Spleen (tissue), 11 donors: ENCODE results near the gene RALB. TPM values are rescaled to one million over a fixed set of nuclear protein-coding genes. Genes with fewer than 3 reads are reported as not detected.

ENCODE experiments used
- DNase-seq: peaks from one replicate; pipeline ENCODE4 v3.0.0-alpha.2; 2020
- H3K27ac ChIP-seq, 8 donors: fragments of 200-600 bp; sonication (generic) in 7 of 8; 1 replicate in 4 of 8; 2 replicates in 4 of 8; pipeline versions ENCODE4 v1.5.0 to v1.8.0; 2016 to 2021; ENCODE audit warnings: inconsistent platforms in 4 of 8, mild to moderate bottlenecking in 4 of 8, moderate library complexity in 1 of 8
- H3K27me3 ChIP-seq, 7 donors: fragments of 200-600 bp; sonication (generic) in 6 of 7; replicated peaks in 1 of 7; 1 replicate in 4 of 7; 2 replicates in 3 of 7; pipeline versions ENCODE4 v1.5.0 to v1.8.0; 2016 to 2021; ENCODE audit warnings: inconsistent platforms in 3 of 7, mild to moderate bottlenecking in 1 of 7
- H3K36me3 ChIP-seq, 6 donors: fragments of 200-600 bp; sonication (generic) in 5 of 6; 1 replicate in 4 of 6; 2 replicates in 2 of 6; pipeline versions ENCODE4 v1.5.0 to v1.8.0; 2016 to 2021; ENCODE audit warnings: inconsistent platforms in 2 of 6
- H3K4me1 ChIP-seq, 6 donors: fragments of 200-600 bp; sonication (generic) in 5 of 6; 1 replicate in 3 of 6; 2 replicates in 3 of 6; pipeline versions ENCODE4 v1.5.0 to v1.8.0; 2016 to 2021; ENCODE audit warnings: inconsistent platforms in 3 of 6
- H3K4me3 ChIP-seq, 8 donors: fragments of 200-600 bp; sonication (generic) in 7 of 8; 1 replicate in 4 of 8; 2 replicates in 4 of 8; pipeline versions ENCODE4 v1.5.0 to v1.8.0; 2016 to 2021; ENCODE audit warnings: inconsistent platforms in 4 of 8, mild to moderate bottlenecking in 4 of 8, moderate library complexity in 2 of 8
- H3K9me3 ChIP-seq, 8 donors: fragments of 200-600 bp; sonication (generic) in 7 of 8; 1 replicate in 4 of 8; 2 replicates in 4 of 8; pipeline versions ENCODE4 v1.5.0 to v1.8.0; 2016 to 2021; ENCODE audit warnings: inconsistent platforms in 4 of 8
- CTCF ChIP-seq, 11 experiments: fragments of 200-600 bp in 7 of 11; fragments of 450-650 bp in 4 of 11; sonication (generic) in 4 of 11; IDR thresholded peaks in 8 of 11; conservative IDR thresholded peaks in 3 of 11; 1 replicate in 7 of 11; 2 replicates in 4 of 11; pipeline versions ENCODE4 v1.4.0 to v1.8.0; 2016 to 2021; ENCODE audit warnings: antibody characterized with exemption in 11 of 11, inconsistent platforms in 4 of 11, mild to moderate bottlenecking in 1 of 11
- POLR2A ChIP-seq, 3 donors: fragments of 450-650 bp; IDR thresholded peaks; one replicate each; pipeline ENCODE4 v1.5.1; 2017; ENCODE audit warnings: antibody characterized with exemption in 3 of 3, mild to moderate bottlenecking in 1 of 3
- POLR2AphosphoS5 ChIP-seq, 3 donors: sonication (generic); formaldehyde crosslinking; IDR thresholded peaks; one replicate each; pipeline ENCODE4 v1.5.1; 2017; ENCODE audit warnings: antibody characterized with exemption in 3 of 3
- WGBS, 5 donors: extraction: QIAGEN DNeasy Blood & Tissue Kit in 3 of 5; methylation state at CpG; one replicate each; pipeline versions ENCODE4 v1.1.5 to v1.1.7; 2013 to 2018; 5-methylcytosine and 5-hydroxymethylcytosine counted together
- intact Hi-C: fragments of 100-400 bp; cut with DNase I; formaldehyde crosslinking; loops from one replicate; pipeline ENCODE4 v1.15.0; 2023; ENCODE audit warnings: low total_unique reads
- polyA plus RNA-seq, 3 donors: library from polyadenylated mRNA; stranded (reverse); fragments of 200-250 nt; gene quantifications; one replicate each; pipeline ENCODE4 v1.2.1, GENCODE V29; 2013
- small RNA-seq, 4 donors: library from RNA; depleted of rRNA; stranded (forward); fragments of <200 nt; gene quantifications; one replicate each; pipeline ENCODE3, GENCODE V24; 2016
- total RNA-seq, 7 donors: library from RNA; depleted of rRNA in 3 of 7; stranded (reverse); fragments of >200 nt in 3 of 7; fragmentation: NEBNext Ultra II Directional in 4 of 7; extraction: Animal tissue kit (Norgen Biotek cat#: 25700) in 4 of 7; gene quantifications; one replicate each; pipeline versions ENCODE4 v1.1.0 to v1.2.1, GENCODE V29; 2016 to 2021
- donor health status: healthy with polysubstance abuse.
- donor health status: DM: no; HTN: no; CAD: no; lungs with moderate emphysema.
- donor health status: DM: no; HTN: no; CAD: no.
- donor health status: Bipolar disorder and iron deficiency.
- donor health status: healthy.
- donor health status: DM: no; HTN: no; CAD: no.
- donor health status: DM: yes; HTN: yes; CAD: no.

RALB gene
- total and polyA plus RNA-seq, 10 donors: 26.6 to 126 (median 79.5) TPM

DNA sequence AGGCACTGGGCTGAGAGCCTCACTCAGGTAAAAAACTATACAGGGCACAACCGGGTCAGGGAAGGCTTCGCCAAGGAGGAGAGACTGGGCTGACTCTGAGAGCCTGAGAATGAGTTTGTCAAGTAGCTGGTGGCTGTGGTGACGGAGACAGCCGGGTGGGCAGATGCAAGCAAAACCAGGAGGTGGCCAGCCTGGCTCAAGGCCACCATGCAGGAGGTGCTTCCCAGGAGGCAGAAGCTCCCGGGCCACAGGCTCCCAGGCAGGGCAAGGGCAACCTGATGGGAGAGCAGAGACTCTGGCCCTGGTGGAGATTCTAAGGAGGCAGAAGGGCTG, 90.4 kb downstream of the RALB start:
- Histone ChIP-seq H3K4me1 (peaks cover 28 to 75% (median 50%) of the 10 kb centered on the region in 6 donors), H3K27ac (no peak overlapping the region), H3K9me3 (no peaks in the 10 kb centered on the region), H3K27me3 (peaks cover 3 to 98% (median 82%) of the 10 kb centered on the region in 7 donors), H3K36me3 (no peaks in the 10 kb centered on the region), H3K4me3 (peak overlapping the region in 4 of 8 donors; percentile 3 to 80 (median 32))
- DNase-seq: no peak
- WGBS, 5 donors: 23 to 39% (median 28%) methylated on average over 5 of the region's 5 CpGs
- TF ChIP-seq POLR2AphosphoS5 (IDR thresholded peaks at IDR 0.05): no peak
- no peak for TF ChIP-seq POLR2A (IDR thresholded peaks at IDR 0.05)
- TF ChIP-seq CTCF (IDR thresholded peaks at IDR 0.05 in 8 of 11, conservative IDR thresholded peaks at IDR 0.05 in 3 of 11): no peak
- intact Hi-C loops: loop anchor here (5.0 kb wide), 1 partner anchor 334 kb away; no protein-coding TSS in a partner anchor

GRCh38 chr2:120343433-120344105, 90.9 kb downstream of the RALB start:
- WGBS, 5 donors: 4 to 11% (median 4%) methylated on average over 8 to 43 of the region's 43 CpGs
- Histone ChIP-seq H3K27ac (no peak overlapping the region), H3K27me3 (peaks cover 3 to 99% (median 82%) of the 10 kb centered on the region in 7 donors), H3K9me3 (no peaks in the 10 kb centered on the region), H3K4me1 (peaks cover 28 to 72% (median 50%) of the 10 kb centered on the region in 6 donors), H3K4me3 (peak overlapping the region in 5 of 8 donors; percentile 3 to 80 (median 9)), H3K36me3 (no peaks in the 10 kb centered on the region)
- DNase-seq: peak; percentile 94
- TF ChIP-seq CTCF (IDR thresholded peaks at IDR 0.05 in 8 of 11, conservative IDR thresholded peaks at IDR 0.05 in 3 of 11) (peak; percentile 36 to 88 (median 73)), POLR2AphosphoS5 (IDR thresholded peaks at IDR 0.05) (peak in 2 of 3 donors; percentile 29 to 69), POLR2A (IDR thresholded peaks at IDR 0.05) (no peak)
- intact Hi-C loops: loop anchor here (5.0 kb wide), 1 partner anchor 334 kb away; no protein-coding TSS in a partner anchor

Small RNA genes lying within 50 kb of the gene (small RNA-seq; reads per million reads assigned to genes)
- gene MTND4LP14: 0 reads per million in 4 donors

Other genes with a start within 250 kb of the RALB start
- gene EPB41L5, start 239.8 kb upstream of the RALB start, total RNA-seq: 10 to 100 TPM in 2 of 7 donors, 1 to 10 TPM in 5; 7.1 to 10.5 (median 9.6) TPM
- gene EPB41L5, start 239.8 kb upstream of the RALB start, polyA plus RNA-seq: 1 to 10 TPM in 2 of 3 donors, under 1 TPM in 1; 0.97 to 2.2 (median 1.7) TPM
- gene TMEM185B, start 29.5 kb upstream of the RALB start, total RNA-seq: 10 to 100 TPM; 18.3 to 35.6 (median 23.6) TPM
- gene TMEM185B, start 29.5 kb upstream of the RALB start, polyA plus RNA-seq: 1 to 10 TPM; 3.9 to 5.5 (median 4.0) TPM
- 1 to 10 TPM in 2 of 7 donors, under 1 TPM in 5; 0.29 to 1.4 (median 0.68) TPM for gene INHBB, start 93.3 kb downstream of the RALB start, total RNA-seq
- 1 to 10 TPM in 1 of 3 donors, under 1 TPM in 2; 0.26 to 1.5 (median 0.58) TPM for gene INHBB, start 93.3 kb downstream of the RALB start, polyA plus RNA-seq